Smooth muscle cell (in vitro differentiated cells): Measurements from ENCODE around the gene RRP15. TPM values are rescaled to one million over a fixed set of nuclear protein-coding genes. Genes with fewer than 3 reads are reported as not detected.

ENCODE experiments used
- DNase-seq: peaks from one replicate; lab custom pipeline; 2025; ENCODE audit not compliant: unreplicated experiment; lab: John Stamatoyannopoulos, UW
- H2AFZ ChIP-seq: fragments of 200-600 bp; sonication (generic); 2 replicates; pipeline ENCODE4 v1.6.0; 2016; ENCODE audit warnings: antibody characterized with exemption, low read depth, mild to moderate bottlenecking
- H3F3A ChIP-seq: fragments of 200-600 bp; sonication (generic); 2 replicates; pipeline ENCODE4 v1.6.0; 2017; ENCODE audit warnings: antibody characterized with exemption, low read depth
- H3K27ac ChIP-seq: fragments of 200-600 bp; sonication (generic); 2 replicates; pipeline ENCODE4 v1.5.1; 2016; ENCODE audit warnings: low read depth, mild to moderate bottlenecking
- H3K27me3 ChIP-seq: fragments of 200-600 bp; sonication (generic); 2 replicates; pipeline ENCODE4 v1.6.1; 2016; ENCODE audit warnings: low read depth, mild to moderate bottlenecking
- H3K36me3 ChIP-seq: fragments of 200-600 bp; sonication (generic); 2 replicates; pipeline ENCODE4 v1.5.1; 2016; ENCODE audit warnings: low read depth
- H3K4me1 ChIP-seq: fragments of 200-600 bp; sonication (generic); 2 replicates; pipeline ENCODE4 v1.5.1; 2016; ENCODE audit warnings: low read depth
- H3K4me2 ChIP-seq: fragments of 200-600 bp; sonication (generic); 2 replicates; pipeline ENCODE4 v1.6.0; 2016; ENCODE audit warnings: mild to moderate bottlenecking
- H3K4me3 ChIP-seq: fragments of 200-600 bp; sonication (generic); 2 replicates; pipeline ENCODE4 v1.5.1; 2016; ENCODE audit warnings: mild to moderate bottlenecking
- H3K79me2 ChIP-seq: fragments of 200-600 bp; sonication (generic); 2 replicates; pipeline ENCODE4 v1.6.0; 2016; ENCODE audit warnings: low read depth, mild to moderate bottlenecking
- H3K9ac ChIP-seq: fragments of 200-600 bp; sonication (generic); 2 replicates; pipeline ENCODE4 v1.6.0; 2016; ENCODE audit warnings: low read depth
- H3K9me3 ChIP-seq: fragments of 200-600 bp; sonication (generic); replicated peaks from 2 replicates; pipeline ENCODE4 v1.5.1; 2016; ENCODE audit warnings: low read depth
- H4K20me1 ChIP-seq: fragments of 200-600 bp; sonication (generic); 2 replicates; pipeline ENCODE4 v1.6.0; 2016; ENCODE audit warnings: low read depth
- WGBS: methylation state at CpG from one replicate; pipeline ENCODE4 v1.1.7; 2016; ENCODE audit warnings: low lambda C conversion rate; 5-methylcytosine and 5-hydroxymethylcytosine counted together
- polyA plus RNA-seq: library from polyadenylated mRNA; unstranded; fragments of >200 nt; fragmentation: Nextera tagmentation; extraction: Ambion mirVana; gene quantifications from 2 replicates; pipeline ENCODE4 v1.2.1, GENCODE V29; 2016
- total RNA-seq: library from RNA; depleted of rRNA; stranded (reverse); fragments of >200 nt; gene quantifications from 2 replicates; pipeline ENCODE4 v1.2.3, GENCODE V29; 2014
- TF ChIP-seq, protein P1 (sequence below): fragments of 200-600 bp; sonication (generic); IDR thresholded peaks from 2 replicates; pipeline ENCODE4 v1.5.1; 2017; ENCODE audit warnings: borderline replicate concordance, mild to moderate bottlenecking, antibody characterized with exemption; ENCODE audit not compliant: insufficient read depth, poor library complexity, severe bottlenecking

The RRP15 gene
- total and polyA plus RNA-seq, 2 experiments from 2014 or later, result 6.6 to 13.2 TPM

DNA sequence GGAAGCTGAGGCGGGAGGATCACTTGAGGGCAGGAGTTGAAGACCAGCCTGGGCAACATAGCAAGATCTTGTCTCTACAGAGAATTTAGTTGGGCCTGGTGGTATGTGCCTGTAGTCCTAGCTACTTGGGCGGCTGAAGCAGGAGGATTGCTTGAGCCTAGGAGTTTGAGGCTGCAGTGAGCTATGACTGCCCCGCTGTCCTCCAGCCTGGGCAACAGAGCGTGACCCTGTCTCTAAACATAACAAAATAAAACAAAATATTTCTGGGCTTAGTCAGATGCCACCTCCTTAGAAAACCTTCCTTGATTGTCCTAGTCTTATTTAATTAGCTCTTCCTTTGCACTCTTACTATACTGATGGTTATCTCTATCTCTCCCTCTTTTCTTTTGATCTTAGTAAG lies 68.6 kb downstream of the RRP15 start:
- peaks cover 72% of the 10 kb centered on the region for H3K79me2 ChIP-seq
- WGBS, result 89% methylated on average over 4 of the region's 4 CpGs
- H3K4me2 ChIP-seq, result peak overlapping the region; percentile 9

DNA sequence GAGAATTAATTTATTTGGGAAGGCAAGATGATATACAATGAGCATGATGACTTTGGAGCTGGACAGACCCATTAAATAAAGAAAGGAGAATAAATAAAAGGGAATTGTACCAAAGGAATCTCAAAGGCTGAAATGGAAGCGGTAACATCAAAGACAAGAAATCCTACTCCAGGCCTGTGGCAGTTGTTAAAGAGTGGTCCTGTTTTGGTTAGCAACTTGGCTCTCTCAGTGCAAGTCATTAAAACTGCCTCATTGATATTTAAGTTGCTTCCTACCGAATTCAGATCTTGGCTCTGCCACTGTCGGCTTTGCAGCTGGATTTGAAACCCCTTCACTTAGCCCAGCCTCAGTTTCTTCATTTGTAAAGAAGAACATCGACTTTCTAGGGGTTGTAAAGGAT lies 70.2 kb downstream of the RRP15 start:
- H3K9me3 ChIP-seq, result no peaks in the 10 kb centered on the region
- H3K36me3 ChIP-seq, result no peaks in the 10 kb centered on the region
- H3K27me3 ChIP-seq, result no peaks in the 10 kb centered on the region
- H3K4me1 ChIP-seq, result peaks cover 11% of the 10 kb centered on the region
- TF ChIP-seq, protein P1, sequence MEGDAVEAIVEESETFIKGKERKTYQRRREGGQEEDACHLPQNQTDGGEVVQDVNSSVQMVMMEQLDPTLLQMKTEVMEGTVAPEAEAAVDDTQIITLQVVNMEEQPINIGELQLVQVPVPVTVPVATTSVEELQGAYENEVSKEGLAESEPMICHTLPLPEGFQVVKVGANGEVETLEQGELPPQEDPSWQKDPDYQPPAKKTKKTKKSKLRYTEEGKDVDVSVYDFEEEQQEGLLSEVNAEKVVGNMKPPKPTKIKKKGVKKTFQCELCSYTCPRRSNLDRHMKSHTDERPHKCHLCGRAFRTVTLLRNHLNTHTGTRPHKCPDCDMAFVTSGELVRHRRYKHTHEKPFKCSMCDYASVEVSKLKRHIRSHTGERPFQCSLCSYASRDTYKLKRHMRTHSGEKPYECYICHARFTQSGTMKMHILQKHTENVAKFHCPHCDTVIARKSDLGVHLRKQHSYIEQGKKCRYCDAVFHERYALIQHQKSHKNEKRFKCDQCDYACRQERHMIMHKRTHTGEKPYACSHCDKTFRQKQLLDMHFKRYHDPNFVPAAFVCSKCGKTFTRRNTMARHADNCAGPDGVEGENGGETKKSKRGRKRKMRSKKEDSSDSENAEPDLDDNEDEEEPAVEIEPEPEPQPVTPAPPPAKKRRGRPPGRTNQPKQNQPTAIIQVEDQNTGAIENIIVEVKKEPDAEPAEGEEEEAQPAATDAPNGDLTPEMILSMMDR, result no peak
- peaks cover 27% of the 10 kb centered on the region for H3F3A ChIP-seq
- no peak for DNase-seq
- 72% methylated on average over 4 of the region's 4 CpGs for WGBS
- peaks cover 3% of the 10 kb centered on the region for H4K20me1 ChIP-seq
- no peak overlapping the region for H3K4me2 ChIP-seq
- no peak overlapping the region for H2AFZ ChIP-seq
- no peak overlapping the region for H3K9ac ChIP-seq
- H3K79me2 ChIP-seq, result peaks cover 75% of the 10 kb centered on the region
- H3K4me3 ChIP-seq, result no peak overlapping the region
- no peak overlapping the region for H3K27ac ChIP-seq

More for the DNA sequence above, 68.6 kb downstream of the RRP15 start:
- H4K20me1 ChIP-seq, result peaks cover 3% of the 10 kb centered on the region
- no peaks in the 10 kb centered on the region for H3K9me3 ChIP-seq
- H3K27me3 ChIP-seq, result no peaks in the 10 kb centered on the region
- H3F3A ChIP-seq, result peaks cover 36% of the 10 kb centered on the region
- H3K27ac ChIP-seq, result no peak overlapping the region
- TF ChIP-seq, protein P1, result no peak
- H3K4me3 ChIP-seq, result no peak overlapping the region
- no peak for DNase-seq
- no peak overlapping the region for H2AFZ ChIP-seq
- H3K4me1 ChIP-seq, result peaks cover 11% of the 10 kb centered on the region
- no peaks in the 10 kb centered on the region for H3K36me3 ChIP-seq
- no peak overlapping the region for H3K9ac ChIP-seq

DNA sequence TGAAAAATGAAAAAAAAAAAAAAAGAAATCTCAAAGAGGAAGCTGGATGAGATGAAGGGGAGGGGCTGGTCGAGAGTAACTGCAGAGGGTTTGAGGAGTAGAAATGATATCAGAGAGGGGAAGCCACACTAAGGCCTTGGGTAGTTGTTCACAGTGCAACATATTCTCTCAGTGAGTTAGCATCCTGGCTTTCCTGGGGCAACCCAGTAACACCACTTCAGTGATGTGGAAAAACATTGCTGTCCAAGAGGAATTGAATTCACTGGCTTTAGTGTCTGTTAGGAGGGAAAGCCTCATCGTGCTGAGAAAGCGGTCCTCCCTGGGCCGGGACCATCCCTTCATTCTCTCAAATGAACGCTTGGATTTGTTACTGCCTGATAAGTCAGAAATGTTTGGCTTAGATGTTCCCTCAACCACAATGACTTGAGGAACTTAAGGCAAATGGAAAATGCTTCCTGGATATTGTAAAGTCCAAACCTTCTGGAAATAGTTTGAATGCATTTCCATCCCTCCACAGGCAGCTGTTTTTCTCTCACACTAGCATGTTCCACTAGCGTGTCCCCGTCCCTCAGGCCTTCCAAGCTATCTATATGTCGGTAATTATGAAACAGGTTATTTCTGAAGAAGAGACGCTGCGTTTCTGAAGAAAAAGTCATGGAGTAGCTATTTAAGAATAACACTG lies 72.3 kb downstream of the RRP15 start:
- H2AFZ ChIP-seq, result no peak overlapping the region
- H3K4me2 ChIP-seq, result peak overlapping the region; percentile 77
- H3K79me2 ChIP-seq, result peaks cover 68% of the 10 kb centered on the region
- DNase-seq, result no peak
- 28% methylated on average over 10 of the region's 10 CpGs for WGBS
- no peaks in the 10 kb centered on the region for H3K36me3 ChIP-seq
- H3K4me1 ChIP-seq, result peaks cover 14% of the 10 kb centered on the region
- H3K27ac ChIP-seq, result peak overlapping the region; percentile 84
- peak overlapping the region; percentile 16 for H3K9ac ChIP-seq
- peak overlapping the region; percentile 11 for H3K4me3 ChIP-seq
- H3K9me3 ChIP-seq, result no peaks in the 10 kb centered on the region
- H4K20me1 ChIP-seq, result peaks cover 3% of the 10 kb centered on the region
- peaks cover 37% of the 10 kb centered on the region for H3F3A ChIP-seq
- TF ChIP-seq, protein P1, result no peak
- H3K27me3 ChIP-seq, result no peaks in the 10 kb centered on the region

DNA sequence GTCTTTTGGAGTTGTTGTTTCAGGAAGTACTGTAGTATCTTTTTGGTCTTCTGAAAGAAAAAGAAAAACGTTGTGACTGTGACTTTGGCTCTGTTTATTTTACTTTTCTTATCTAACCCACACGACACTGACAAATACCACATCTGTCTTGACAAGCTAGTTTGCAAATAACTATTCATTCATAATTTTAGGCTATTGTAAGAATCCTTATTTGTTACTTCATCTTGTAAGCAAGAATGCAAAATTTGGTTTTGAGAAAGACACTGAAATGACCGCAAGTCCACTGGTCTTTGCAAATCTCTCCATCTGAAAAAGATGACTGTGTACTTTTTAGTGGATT lies 72.8 kb downstream of the RRP15 start:
- TF ChIP-seq, protein P1, result no peak
- peaks cover 68% of the 10 kb centered on the region for H3K79me2 ChIP-seq
- no peaks in the 10 kb centered on the region for H3K9me3 ChIP-seq
- peak overlapping the region; percentile 16 for H3K9ac ChIP-seq
- peak overlapping the region; percentile 77 for H3K4me2 ChIP-seq
- WGBS, result 20% methylated on average over 3 of the region's 3 CpGs
- no peak for DNase-seq
- peak overlapping the region; percentile 84 for H3K27ac ChIP-seq
- no peaks in the 10 kb centered on the region for H3K36me3 ChIP-seq
- H3K4me1 ChIP-seq, result peaks cover 14% of the 10 kb centered on the region
- H4K20me1 ChIP-seq, result peaks cover 3% of the 10 kb centered on the region
- no peak overlapping the region for H2AFZ ChIP-seq
- H3F3A ChIP-seq, result peaks cover 37% of the 10 kb centered on the region
- peak overlapping the region; percentile 11 for H3K4me3 ChIP-seq
- H3K27me3 ChIP-seq, result no peaks in the 10 kb centered on the region
